Activated CD4-positive, alpha-beta T cell treated with anti-CD3 and anti-CD28 coated beads, Interleukin-2, amount 50 U/mL, for 4 hours (primary cell): ENCODE data around the gene LGR6.

Source experiments
- DNase-seq, 2 experiments: peaks; one replicate each; pipeline ENCODE4 v3.0.0-alpha.2; 2020

The LGR6 gene

DNA sequence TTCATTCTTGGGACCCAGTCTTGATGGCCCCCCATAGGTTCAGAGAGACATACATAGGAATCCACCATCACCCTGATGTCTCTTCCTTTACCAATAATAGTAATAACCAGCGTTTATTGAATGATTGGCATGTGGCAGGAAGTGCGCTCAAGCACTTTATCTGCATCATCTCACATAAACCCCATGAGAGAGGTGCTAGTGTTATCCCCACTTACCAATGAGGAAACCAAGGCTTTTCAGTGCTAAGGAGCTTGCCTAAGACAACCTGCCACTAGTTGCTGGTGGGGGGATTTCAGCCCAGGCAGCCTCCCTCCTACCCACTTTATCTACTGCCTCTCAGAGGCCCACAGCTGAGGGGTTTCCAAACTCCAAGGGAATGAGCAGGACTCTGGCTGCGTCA lies 7.7 kb downstream of the LGR6 start:
- no peak for DNase-seq

DNA sequence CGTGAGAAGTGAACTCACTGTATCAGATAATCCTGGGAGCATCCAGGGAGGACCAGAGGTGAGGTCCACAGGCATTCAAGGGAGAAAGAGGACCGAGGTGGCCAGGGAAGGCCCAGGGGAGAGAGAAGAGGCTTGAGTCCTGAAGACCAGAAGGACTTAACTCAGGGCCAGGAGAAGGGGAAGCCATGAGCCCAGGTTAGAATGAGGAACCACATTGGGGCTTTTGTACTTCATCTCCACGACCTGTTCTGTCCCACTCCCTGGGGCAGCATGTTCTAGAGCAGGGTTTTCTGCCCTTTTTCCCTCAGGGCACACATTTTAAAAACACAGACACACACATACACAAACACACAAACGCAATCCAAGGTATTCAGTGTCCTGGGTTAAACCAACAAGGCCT lies 8.4 kb downstream of the LGR6 start:
- no peak for DNase-seq

DNA sequence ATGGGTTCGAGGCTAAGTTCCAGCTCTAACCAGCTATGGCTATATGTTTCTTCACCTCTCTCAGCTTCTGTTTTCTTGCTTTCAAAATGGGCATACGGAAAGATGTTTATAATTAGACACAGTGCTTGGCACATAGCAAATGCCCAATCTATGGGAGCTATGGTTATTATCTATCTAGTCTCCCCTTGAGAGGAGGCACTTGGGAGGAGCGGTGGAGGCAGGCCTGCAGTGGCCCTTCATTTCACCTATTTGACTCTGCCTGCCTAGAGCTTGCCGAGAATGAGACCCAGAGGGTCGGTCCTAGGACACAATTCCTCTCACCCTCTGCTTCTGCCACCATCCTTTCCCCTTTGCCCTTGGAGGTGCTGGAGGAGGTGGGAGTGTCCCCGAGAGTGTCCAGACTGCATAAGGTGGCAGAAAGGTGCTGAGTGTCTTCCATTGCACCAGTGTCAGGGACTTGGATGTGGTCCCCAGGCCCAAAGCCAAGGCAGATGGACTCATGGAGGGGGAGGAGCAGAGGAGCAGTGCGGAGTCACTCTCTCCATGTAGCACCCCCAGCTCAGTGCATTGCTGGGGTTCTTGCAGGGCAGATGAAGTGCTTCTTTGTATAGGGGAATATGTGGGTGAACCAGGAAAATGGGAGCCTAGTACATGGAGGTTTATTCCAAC lies 9.0 kb downstream of the LGR6 start:
- no peak for DNase-seq

DNA sequence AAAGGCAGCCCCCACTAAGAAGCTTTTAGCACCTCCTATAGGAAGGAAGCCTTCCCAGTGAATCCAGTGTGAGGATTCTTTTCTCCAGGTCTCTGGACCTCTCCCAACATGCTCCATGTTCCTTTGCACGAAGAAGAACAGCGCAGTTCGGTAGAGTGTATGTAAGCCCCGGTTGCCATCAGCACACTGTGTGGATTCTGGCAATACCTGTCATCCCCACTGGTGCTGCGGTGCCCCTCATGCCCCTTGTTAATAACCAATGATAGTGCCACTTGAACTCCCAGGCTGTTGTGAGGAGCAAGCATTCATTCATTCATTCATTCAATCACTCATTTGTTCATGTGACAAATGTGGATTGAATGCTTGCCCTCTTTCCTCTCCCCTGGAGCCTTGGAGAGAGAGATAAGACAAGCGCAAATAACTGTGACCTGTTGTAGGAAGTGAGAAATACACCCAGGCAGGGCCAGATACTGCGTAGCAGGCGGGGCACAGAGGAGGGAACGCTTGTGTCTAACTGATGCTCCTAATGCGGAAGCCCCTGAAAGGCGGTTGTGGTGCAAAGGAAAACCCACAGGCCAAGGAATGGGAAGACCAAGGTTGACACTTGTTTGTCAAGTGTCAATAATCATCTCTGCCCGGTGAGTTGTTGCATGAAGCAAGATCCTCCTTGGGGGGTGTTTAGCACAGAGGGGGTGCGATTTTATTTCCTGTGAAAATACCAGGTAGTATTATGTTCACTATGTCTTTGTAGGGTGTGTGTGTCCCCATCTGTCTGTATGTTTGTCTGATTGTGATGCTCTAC lies 9.8 kb downstream of the LGR6 start:
- DNase-seq: no peak

DNA sequence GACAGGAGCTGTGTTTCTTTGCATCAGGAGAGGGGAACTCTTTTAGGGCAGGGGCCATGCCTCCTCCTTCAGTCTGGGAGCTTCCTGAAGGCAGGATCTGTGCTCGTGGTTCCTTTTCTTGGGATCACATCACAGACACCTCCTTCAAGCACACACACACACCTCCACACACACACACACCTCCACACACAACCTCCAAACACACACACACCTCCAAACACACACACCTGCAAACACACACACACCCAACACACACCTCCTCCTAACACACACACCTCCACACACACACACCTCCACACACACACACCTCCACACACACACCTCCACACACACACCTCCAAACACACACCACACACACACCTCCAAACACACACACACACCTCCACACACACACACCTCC lies 10.5 kb downstream of the LGR6 start:
- DNase-seq: no peak

DNA sequence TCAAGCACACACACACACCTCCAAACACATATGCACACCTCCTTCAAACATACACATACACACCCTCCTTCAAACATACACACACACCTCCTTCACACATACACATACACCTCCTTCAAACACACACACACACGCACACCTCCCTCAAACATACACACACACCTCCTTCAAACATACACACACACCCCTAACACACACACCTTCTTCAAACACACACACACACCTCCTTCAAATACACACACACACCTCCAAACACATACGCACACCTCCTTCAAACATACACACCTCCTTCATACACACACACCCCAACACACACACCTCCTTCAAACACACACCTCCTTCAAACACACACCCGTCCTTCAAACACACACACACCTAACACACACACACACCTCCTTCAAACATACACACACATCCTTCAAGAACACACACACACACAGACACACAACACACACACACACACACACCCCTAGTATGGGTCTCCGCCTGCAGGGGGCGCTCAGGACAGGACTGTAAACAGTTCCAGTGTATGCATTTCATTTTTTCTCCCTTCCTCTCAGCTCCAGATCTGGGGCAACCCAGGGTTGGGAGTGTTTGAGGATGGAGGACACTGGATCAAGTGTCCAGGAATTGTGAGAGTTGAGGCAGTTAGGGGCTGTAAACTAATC lies 12.1 kb downstream of the LGR6 start:
- DNase-seq: no peak

DNA sequence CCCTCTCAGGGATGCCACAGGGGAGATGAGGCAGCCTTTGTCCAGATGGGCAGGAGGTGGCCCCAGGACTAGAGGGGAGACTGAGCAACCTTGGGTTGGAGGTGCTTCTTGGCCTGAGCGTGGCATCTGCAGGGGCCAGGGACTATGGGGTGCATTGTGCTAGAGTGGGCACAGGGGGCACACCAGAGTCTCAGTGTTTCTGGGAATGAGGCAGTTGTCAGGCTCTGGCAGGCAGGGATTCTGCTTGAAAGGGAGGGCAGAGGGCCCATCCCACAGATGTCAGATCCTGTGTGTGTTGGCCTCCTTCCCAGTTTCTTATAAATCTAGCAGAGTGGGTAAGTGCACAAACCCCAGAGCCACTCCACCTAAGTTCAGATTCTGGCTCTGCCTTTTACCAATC lies 13.7 kb downstream of the LGR6 start:
- no peak for DNase-seq

DNA sequence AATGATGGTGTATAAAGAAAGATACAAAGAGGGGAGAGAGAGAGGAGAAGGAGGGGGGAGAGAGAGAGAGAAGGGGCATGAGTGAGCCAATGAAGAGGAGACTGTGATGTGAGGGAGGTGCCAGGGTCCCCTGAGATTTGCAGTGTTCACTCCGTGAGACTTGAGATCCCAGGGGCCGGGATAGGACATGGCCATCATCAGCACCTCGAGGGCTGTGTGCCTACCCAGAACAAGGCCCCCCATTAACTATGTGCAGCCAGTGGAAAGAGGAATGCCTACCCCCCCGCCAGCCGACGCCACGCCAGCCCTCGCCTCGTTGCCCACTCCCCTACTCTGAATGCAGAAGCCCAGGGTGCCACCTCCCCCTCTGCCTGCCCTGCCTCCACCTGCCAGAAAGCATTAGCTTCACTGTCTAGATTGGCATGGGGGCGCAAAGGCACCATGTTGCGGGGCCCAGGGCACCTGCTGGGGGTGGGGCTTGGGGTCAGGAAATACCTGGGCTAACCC lies 14.8 kb downstream of the LGR6 start:
- no peak for DNase-seq

DNA sequence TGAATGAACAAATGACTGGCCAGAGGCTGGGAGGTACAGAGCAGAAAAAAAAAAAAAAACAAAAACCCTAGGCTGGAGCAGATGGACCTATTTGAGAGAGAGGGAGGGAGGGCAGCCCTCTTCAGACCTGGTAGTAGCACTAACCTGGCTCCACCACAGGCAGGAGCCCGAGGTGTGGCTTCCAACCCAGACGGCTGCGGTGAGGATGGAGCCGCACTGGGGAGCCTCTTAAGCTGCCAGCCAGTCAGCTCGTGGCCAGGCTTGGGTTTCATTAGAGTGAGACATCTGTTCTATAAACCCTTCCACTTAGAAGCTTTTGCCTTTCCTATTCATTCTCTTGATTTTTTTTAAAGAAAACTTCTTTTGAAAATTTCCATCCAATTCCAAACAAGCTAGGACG lies 16.8 kb downstream of the LGR6 start:
- DNase-seq: no peak

DNA sequence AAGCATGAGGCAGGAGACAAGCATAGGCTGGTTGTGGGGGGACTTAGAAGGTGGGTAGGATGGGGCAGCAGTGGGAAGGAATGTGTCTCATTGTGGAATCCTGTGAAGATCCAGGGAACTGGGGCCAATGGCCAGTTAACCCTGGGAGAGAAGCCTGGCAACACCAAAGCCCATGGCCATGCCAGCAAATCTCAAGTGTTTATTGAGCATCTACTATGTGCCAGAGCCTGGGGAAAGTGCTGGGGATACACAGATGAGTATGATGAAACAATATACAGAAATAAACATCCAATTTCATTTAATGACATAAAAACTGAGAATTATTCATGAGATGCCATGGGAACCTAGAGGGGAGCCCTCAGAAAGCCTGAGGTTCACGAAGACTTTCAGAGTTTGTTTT lies 17.4 kb downstream of the LGR6 start:
- no peak for DNase-seq

DNA sequence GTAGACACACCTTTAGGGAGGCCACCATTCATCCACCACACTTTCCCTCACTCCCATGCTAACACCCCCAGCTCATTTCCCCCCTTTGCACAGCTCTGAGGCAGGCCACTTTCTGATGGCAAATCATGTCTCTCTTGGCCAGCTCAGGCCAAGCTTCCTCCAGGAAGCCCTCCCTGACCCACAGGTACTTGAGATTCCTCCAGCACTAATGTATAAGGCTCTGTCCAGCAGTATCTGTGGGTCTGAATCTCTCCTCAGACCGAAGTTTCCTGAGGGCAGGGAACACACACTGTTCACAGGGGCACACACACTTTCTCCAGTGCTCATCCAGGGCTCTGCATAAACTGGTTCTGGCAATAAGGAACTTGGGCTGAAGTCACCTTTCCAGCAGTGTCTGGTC lies 19.2 kb downstream of the LGR6 start:
- DNase-seq: no peak

DNA sequence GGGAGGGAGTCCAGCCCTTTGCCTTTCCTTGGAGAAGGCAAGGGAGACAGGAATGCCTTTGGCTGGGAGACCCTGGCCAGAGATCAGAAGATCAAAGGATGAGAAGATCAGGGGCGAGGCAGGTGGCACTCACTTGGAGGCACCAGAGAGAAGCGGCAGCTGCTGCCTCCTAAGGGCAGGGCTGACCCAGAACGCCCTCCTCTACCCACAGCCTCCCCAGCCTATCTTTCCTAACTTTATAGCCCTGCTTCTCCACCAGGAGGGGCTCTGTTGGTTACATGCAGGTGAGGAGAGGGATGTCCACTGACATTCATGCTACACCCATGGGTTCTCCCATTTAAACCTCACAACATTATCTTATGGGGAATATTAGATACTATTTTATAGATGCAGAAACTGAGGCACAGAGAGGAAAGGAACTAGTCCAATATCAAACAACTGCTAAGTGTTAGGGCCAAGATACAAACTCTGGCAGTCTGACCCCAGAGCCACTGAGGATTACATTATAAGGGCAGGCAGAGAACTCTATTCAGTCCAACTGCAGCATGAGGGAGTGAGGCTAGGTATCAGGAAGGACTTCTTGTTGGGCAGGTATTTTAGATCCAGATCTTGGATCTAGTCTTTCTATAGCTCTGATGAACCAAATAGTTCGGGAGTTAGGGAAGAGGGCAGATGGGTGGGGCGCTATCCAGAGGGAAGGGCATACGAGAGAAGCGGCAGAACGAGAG lies 19.9 kb downstream of the LGR6 start:
- DNase-seq: no peak

DNA sequence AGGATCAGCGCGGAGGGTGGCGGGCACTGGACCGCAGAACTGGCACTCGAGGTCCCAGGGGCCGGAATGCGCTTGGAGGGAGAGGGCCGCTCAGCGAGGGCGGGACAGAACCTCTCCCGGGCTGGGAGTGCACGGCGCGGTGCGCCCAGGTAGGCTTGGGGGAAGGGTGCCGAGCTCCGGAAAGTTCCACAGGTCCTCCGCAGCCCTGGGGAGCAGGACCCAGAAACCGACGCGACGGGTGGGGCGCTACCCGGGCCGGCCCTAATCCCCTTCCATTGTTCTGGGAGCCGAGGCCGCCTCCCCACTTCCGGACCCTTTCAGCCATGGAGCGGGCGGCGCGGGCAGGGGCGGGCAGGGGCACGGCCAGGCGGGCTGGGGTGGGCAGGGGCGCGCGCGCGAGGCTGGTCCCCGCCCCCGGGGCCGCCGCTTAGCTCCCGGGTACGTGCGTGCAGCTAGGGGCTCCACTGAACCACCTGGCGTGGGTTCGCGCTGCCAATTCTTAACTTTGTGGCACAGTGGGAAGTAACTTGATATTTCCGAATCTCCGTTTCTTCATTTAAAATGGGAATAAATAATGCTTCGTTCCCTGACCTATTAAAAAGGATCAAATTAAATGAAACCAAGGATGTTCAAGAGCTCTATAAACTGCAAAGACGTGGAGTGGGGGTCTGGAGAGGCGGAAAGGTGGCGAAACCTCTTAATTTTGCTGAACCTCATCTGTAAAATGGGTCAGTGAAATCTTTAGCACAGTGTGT lies 20.7 kb downstream of the LGR6 start:
- DNase-seq: no peak

DNA sequence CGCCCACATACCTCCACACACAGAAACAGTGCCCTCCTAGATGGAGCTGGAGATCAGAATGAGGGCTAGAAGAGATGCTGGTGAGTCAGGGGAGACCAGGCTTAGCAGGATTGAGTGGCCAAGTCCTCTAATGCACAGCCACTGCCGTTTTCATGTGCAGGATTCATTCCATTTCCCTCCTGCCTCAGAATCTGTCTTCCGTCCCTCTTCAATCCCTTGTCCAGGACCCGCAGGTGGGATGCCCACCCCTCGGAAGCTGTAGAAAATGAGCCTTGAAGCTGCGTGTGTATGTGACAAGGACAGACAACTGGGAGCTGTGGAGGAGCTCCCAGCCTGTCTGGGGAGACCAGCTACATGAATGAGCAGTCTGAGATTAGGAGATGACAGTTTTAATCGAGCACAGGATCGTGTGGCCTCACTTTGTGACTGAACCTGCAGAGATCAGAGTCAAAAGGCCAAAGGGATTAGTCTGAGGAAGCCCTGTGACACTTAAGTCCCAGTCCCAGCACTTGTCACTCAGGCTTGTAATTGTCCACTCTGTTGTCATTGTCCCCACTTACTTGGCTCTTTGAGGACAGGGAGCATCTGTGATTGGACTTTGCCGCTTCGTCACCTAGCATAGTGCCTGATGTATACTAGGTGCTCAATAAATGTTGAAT lies 22.0 kb downstream of the LGR6 start:
- DNase-seq: no peak

DNA sequence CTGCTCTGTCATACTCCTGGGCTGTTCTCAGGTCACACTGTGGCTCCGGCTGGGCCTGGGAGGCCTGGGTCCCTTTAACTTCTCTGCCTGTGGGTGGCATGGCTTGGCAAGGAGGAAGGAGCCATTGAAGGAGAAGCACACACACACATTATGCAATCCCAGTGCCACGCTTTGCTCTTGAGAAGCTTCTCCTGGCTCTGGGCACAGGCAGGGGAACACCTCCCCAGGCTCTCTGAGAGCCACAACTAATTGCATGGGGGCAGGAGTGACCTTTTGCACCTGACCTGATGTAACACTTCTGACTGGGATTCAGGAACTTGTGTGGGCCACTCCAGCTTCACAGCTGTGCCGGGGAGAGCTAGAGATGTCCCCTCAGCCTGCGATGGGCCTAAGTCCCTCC lies 23.1 kb downstream of the LGR6 start:
- DNase-seq: no peak

DNA sequence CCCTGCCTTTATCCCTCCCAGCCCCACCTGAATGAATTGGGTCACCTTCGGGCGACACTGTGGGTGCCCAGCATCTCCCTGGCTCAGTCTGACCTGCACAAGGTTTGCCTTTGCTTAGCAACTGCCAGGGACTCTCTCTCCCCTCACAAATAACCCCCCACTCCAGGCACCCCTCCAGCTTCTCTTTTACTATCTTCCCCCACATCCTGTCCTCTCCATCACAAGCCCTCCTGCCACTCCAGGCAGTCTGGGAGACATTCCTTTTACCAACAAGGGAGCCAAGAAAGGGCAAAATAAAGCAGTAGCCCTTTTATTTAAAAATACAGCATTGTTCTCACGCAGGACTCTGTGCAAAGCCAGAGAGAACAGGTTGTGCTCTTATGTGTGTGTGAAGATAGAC lies 23.9 kb downstream of the LGR6 start:
- DNase-seq: no peak

DNA sequence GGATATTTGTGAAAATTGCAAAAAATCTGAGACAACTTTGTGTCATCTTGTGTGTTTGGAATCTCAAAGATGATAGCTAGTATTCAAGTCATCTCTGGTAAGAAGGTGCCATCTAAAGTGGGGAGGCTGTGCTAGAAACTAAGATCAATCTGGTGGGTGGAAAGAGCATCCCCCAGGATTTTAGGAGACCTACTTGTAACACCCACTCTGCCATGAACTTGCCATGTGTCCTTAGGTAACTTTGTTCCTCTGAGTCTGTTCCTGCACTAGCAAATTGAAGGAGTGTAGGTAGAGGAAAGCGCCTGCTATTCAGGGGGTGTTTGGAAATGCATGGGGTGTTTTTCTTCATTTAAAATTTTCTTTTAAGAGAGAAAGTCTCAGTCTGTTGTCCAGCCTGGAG lies 24.4 kb downstream of the LGR6 start:
- no peak for DNase-seq

DNA sequence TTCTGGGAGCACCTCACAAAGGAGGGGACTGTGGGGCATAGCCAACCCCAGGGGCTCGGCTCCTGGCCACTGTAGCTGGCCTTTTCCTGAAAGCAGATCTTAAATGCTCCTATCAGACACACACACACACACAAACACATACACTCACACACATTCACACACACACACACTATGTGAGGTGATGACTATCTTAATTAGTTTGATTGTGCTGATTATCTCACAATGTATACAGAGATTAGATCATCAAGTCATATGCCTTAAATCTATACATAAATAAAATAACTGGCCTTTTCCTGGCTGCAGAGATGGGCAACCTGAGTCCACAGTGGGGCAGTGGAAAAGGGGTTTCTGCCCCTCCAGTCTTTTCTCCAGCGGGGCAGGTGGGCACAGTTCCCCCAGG lies 27.1 kb downstream of the LGR6 start:
- DNase-seq: no peak

DNA sequence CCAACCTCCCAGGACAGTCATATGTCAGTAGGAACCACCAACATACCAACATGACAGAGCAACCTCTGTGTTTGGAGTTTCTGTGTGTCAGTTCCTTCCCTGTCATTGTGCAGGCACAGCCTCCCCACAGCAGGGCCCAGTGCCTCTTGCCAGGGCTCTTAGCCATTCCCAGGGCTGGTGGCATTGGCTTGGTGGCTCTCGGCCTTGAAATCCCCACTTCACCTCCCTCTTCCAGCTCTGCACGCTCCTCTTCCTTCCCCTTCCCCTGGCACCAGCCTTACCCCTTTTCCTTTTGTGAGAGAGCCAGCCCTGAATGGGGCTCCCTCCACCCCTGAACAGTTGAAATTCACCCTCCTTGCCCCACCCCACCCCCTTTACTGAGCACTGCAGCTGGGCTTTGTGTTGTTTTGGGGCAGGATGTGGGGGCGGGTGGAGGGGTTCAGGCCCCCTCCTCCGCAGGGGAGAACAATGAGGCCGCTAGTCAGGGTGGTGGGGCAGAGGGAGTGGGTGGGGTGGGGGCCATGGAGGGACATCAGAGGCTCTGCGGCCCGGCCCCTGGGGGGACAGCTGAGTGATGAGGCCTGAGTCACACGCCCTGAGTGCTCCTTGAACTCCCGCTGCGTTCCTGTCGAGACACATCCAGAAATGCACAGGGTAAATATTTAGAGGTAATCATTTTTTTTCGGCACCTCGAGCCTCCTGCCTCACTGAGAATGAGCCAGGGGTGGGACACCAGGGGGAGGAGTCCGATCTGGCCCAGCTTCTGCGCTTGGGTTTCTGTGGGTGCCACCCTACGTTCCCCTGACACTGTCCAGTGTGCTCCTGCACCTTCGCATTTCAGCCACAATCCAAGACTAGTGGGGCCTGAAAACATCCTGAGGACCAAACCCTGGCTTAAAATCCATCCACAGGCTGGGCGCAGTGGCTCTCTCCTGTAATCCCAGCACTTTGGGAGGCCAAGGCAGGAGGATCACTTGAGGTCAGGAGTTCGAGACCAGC lies 28.6 kb downstream of the LGR6 start:
- DNase-seq: no peak

DNA sequence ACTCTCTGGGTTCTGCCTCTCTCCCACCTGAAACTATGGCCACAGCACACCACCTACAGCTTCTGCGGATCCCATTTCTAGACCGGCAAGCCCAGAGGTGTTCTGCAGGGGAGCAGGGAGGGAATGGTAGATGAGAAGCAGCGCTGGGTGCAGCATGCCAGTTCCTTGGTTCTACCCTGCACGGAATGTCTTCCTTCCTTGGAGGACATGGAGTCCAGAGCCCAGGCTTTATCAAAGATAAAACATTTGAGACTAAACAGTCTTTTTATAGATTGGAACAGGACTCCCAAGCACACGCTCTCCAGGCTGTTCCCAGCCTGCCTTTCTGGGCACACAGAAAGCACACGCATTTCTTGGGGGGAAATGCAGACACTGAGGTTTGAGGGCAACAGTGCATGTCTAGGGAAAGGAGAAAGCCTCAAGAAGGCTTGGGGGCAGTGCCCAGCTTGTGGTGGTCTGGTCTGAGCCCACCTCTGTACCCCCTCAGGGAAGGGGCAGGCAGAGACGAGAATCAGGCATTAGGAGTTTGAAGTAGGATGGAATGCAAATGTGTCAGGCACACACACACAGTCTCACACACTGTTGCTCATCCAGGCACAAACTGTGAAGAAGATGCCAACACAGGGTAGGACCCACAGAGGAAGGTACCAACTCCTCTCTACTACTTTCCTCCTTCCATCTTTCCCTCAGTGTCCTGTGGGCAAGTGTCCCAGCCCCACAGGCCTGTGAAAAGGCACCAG lies 29.7 kb downstream of the LGR6 start:
- DNase-seq: no peak
